Activated CD4-positive, alpha-beta T cell treated with anti-CD3 and anti-CD28 coated beads, Interleukin-2, amount 10 ng/mL, durations not matched to agents 24 days and 14 days (primary cell): ENCODE data around the gene KRR1. TPM values are rescaled to one million over a fixed set of nuclear protein-coding genes. Genes with fewer than 3 reads are reported as not detected.
"Not testable (repeated sequence)": the region's sequence is repeated elsewhere in the genome, so short reads cannot be mapped to it uniquely, and the experiment has no call there.

Experiments
- DNase-seq: peaks from one replicate; pipeline ENCODE4 v3.0.0; 2022
- H3K27ac Mint-ChIP-seq: one replicate; pipeline ENCODE4 v1.8.0; 2022; ENCODE audit warnings: mild to moderate bottlenecking, mixed read lengths
- H3K27me3 Mint-ChIP-seq: one replicate; pipeline ENCODE4 v1.8.0; 2022; ENCODE audit warnings: mixed read lengths
- H3K36me3 Mint-ChIP-seq: one replicate; pipeline ENCODE4 v1.8.0; 2022; ENCODE audit warnings: low read depth, mild to moderate bottlenecking, mixed read lengths
- H3K4me1 Mint-ChIP-seq: one replicate; pipeline ENCODE4 v1.8.0; 2021; ENCODE audit warnings: mixed read lengths
- H3K4me3 Mint-ChIP-seq: one replicate; pipeline ENCODE4 v1.8.0; 2022; ENCODE audit warnings: mild to moderate bottlenecking, moderate library complexity, mixed read lengths
- H3K9me3 Mint-ChIP-seq: one replicate; pipeline ENCODE4 v1.8.0; 2021; ENCODE audit warnings: mixed read lengths
- intact Hi-C: fragments of 100-400 bp; cut with micrococcal nuclease; formaldehyde crosslinking; loops from one replicate; pipeline ENCODE4 v1.15.1; 2023
- total RNA-seq: library from RNA; stranded (reverse); gene quantifications from 2 replicates; pipeline ENCODE4 v1.2.3, GENCODE V29; 2022

Gene KRR1
- total RNA-seq, 1 donor from 2014 or later, result 141 TPM

GRCh38 chr12:75480469-75480949 is 30.9 kb downstream of the KRR1 start, which contains the start of gene GLIPR1:
Gene GLIPR1 (plus strand): TSS chr12:75480755. CDS start chr12:75480881, 126 bp downstream.
- intact Hi-C loops, result loop anchor here (1.0 to 2.0 kb wide), 10 partner anchors 31 to 1078 kb away; partner anchors contain the start of genes BBS10, GLIPR1L1, KRR1 and OSBPL8
- Mint-ChIP-seq H3K27me3 (peaks cover 2% of the 10 kb centered on the region), H3K36me3 (peaks cover 4% of the 10 kb centered on the region), H3K27ac (peak within 1 kb of the TSS; percentile 91), H3K4me3 (peak within 1 kb of the TSS; percentile 77), H3K4me1 (peaks cover 67% of the 10 kb centered on the region), H3K9me3 (no peaks in the 10 kb centered on the region)
- DNase-seq, result peak; percentile 92

GRCh38 chr12:75479963-75480461 is 31.4 kb downstream of the KRR1 start:
- DNase-seq, result peak; percentile 61
- H3K4me1 Mint-ChIP-seq, result peaks cover 64% of the 10 kb centered on the region
- H3K4me3 Mint-ChIP-seq, result peak overlapping the region; percentile 77
- peaks cover 4% of the 10 kb centered on the region for H3K36me3 Mint-ChIP-seq
- intact Hi-C loops, result loop anchor here (1.0 to 2.0 kb wide), 10 partner anchors 31 to 1079 kb away; partner anchors contain the start of genes BBS10, GLIPR1L1, KRR1 and OSBPL8
- H3K27ac Mint-ChIP-seq, result peak overlapping the region; percentile 91
- H3K9me3 Mint-ChIP-seq, result no peaks in the 10 kb centered on the region
- peaks cover 2% of the 10 kb centered on the region for H3K27me3 Mint-ChIP-seq

GRCh38 chr12:75478116-75478794 is 33.2 kb downstream of the KRR1 start:
- intact Hi-C loops, result loop anchor here (1.0 kb wide), 4 partner anchors 11 to 681 kb away; partner anchors contain the start of gene GLIPR1L2
- H3K27ac Mint-ChIP-seq, result peak overlapping the region; percentile 91
- peaks cover 51% of the 10 kb centered on the region for H3K4me1 Mint-ChIP-seq
- H3K9me3 Mint-ChIP-seq, result no peaks in the 10 kb centered on the region
- peaks cover 1% of the 10 kb centered on the region for H3K36me3 Mint-ChIP-seq
- DNase-seq, result peak; percentile 84
- peaks cover 13% of the 10 kb centered on the region for H3K27me3 Mint-ChIP-seq
- H3K4me3 Mint-ChIP-seq, result peak overlapping the region; percentile 46

- Mint-ChIP-seq H3K4me3 (no peak overlapping the region), H3K36me3 (no peaks in the 10 kb centered on the region)
These were observed 34.3 kb downstream of the KRR1 start for GRCh38 chr12:75477137-75477536.

GRCh38 chr12:75476071-75476470 is 35.3 kb downstream of the KRR1 start:
- Mint-ChIP-seq H3K27me3 (peaks cover 13% of the 10 kb centered on the region), H3K36me3 (no peaks in the 10 kb centered on the region), H3K4me1 (peaks cover 34% of the 10 kb centered on the region), H3K9me3 (no peaks in the 10 kb centered on the region), H3K27ac (no peak overlapping the region), H3K4me3 (no peak overlapping the region)
- intact Hi-C loops, result no loop called here
- no peak for DNase-seq

More at GRCh38 chr12:75477137-75477536, 34.3 kb downstream of the KRR1 start:
- no peak for DNase-seq
- intact Hi-C loops, result no loop called here
- H3K4me1 Mint-ChIP-seq, result peaks cover 44% of the 10 kb centered on the region
- no peaks in the 10 kb centered on the region for H3K9me3 Mint-ChIP-seq
- H3K27me3 Mint-ChIP-seq, result peaks cover 13% of the 10 kb centered on the region
- no peak overlapping the region for H3K27ac Mint-ChIP-seq

GRCh38 chr12:75474116-75474515 is 37.3 kb downstream of the KRR1 start:
- Mint-ChIP-seq H3K27me3 (peaks cover 15% of the 10 kb centered on the region), H3K4me1 (peaks cover 17% of the 10 kb centered on the region), H3K4me3 (no peak overlapping the region), H3K9me3 (no peaks in the 10 kb centered on the region), H3K27ac (no peak overlapping the region), H3K36me3 (no peaks in the 10 kb centered on the region)
- DNase-seq, result no peak
- intact Hi-C loops, result no loop called here

GRCh38 chr12:75471902-75472890 is 39.2 kb downstream of the KRR1 start:
- peaks cover 5% of the 10 kb centered on the region for H3K4me1 Mint-ChIP-seq
- intact Hi-C loops, result no loop called here

GRCh38 chr12:75460204-75460603 is 51.2 kb downstream of the KRR1 start:
- Mint-ChIP-seq H3K27me3 (peaks cover 11% of the 10 kb centered on the region), H3K9me3 (peaks cover 17% of the 10 kb centered on the region), H3K4me1 (peaks cover 27% of the 10 kb centered on the region), H3K27ac (no peak overlapping the region), H3K4me3 (no peak overlapping the region), H3K36me3 (peaks cover 2% of the 10 kb centered on the region)
- no peak for DNase-seq
- intact Hi-C loops, result no loop called here

More at GRCh38 chr12:75471902-75472890, 39.2 kb downstream of the KRR1 start:
- Mint-ChIP-seq H3K9me3 (no peaks in the 10 kb centered on the region), H3K27ac (no peak overlapping the region), H3K36me3 (no peaks in the 10 kb centered on the region), H3K4me3 (no peak overlapping the region), H3K27me3 (peaks cover 21% of the 10 kb centered on the region)
- no peak for DNase-seq

GRCh38 chr12:75459755-75460154 is 51.7 kb downstream of the KRR1 start:
- peaks cover 2% of the 10 kb centered on the region for H3K36me3 Mint-ChIP-seq
- DNase-seq, result no peak
- no peak overlapping the region for H3K27ac Mint-ChIP-seq
- peaks cover 17% of the 10 kb centered on the region for H3K9me3 Mint-ChIP-seq
- peaks cover 27% of the 10 kb centered on the region for H3K4me1 Mint-ChIP-seq
- intact Hi-C loops, result no loop called here
- no peak overlapping the region for H3K4me3 Mint-ChIP-seq
- H3K27me3 Mint-ChIP-seq, result peaks cover 11% of the 10 kb centered on the region

GRCh38 chr12:75457866-75458265 is 53.5 kb downstream of the KRR1 start:
- H3K36me3 Mint-ChIP-seq, intact Hi-C loops, H3K27ac Mint-ChIP-seq, DNase-seq, H3K4me3 Mint-ChIP-seq: not testable (repeated sequence)
- Mint-ChIP-seq H3K27me3 (peaks cover 11% of the 10 kb centered on the region), H3K9me3 (peaks cover 14% of the 10 kb centered on the region), H3K4me1 (peaks cover 27% of the 10 kb centered on the region)

GRCh38 chr12:75457191-75457590 is 54.2 kb downstream of the KRR1 start:
- H3K27me3 Mint-ChIP-seq, result peaks cover 8% of the 10 kb centered on the region
- no peak overlapping the region for H3K27ac Mint-ChIP-seq
- H3K4me1 Mint-ChIP-seq, result peaks cover 27% of the 10 kb centered on the region
- intact Hi-C loops, result no loop called here
- peaks cover 9% of the 10 kb centered on the region for H3K9me3 Mint-ChIP-seq
- peaks cover 2% of the 10 kb centered on the region for H3K36me3 Mint-ChIP-seq
- DNase-seq, result no peak
- H3K4me3 Mint-ChIP-seq, result no peak overlapping the region

- intact Hi-C loops, result no loop called here
- peaks cover 2% of the 10 kb centered on the region for H3K36me3 Mint-ChIP-seq
These were observed 55.6 kb downstream of the KRR1 start for GRCh38 chr12:75455839-75456238.

GRCh38 chr12:75452675-75453330 is 58.6 kb downstream of the KRR1 start:
- intact Hi-C loops, result no loop called here
- H3K27ac Mint-ChIP-seq, result no peak overlapping the region
- no peaks in the 10 kb centered on the region for H3K36me3 Mint-ChIP-seq
- peaks cover 16% of the 10 kb centered on the region for H3K27me3 Mint-ChIP-seq
- no peak overlapping the region for H3K4me3 Mint-ChIP-seq
- no peak for DNase-seq
- peaks cover 4% of the 10 kb centered on the region for H3K9me3 Mint-ChIP-seq
- peaks cover 14% of the 10 kb centered on the region for H3K4me1 Mint-ChIP-seq

More at GRCh38 chr12:75455839-75456238, 55.6 kb downstream of the KRR1 start:
- no peak for DNase-seq
- Mint-ChIP-seq H3K9me3 (peaks cover 9% of the 10 kb centered on the region), H3K4me1 (peaks cover 27% of the 10 kb centered on the region), H3K27me3 (peaks cover 6% of the 10 kb centered on the region), H3K4me3 (no peak overlapping the region), H3K27ac (no peak overlapping the region)
